CD8-positive, alpha-beta memory T cell (primary cell): ENCODE results near the gene FSHR. TPM values are rescaled to one million over a fixed set of nuclear protein-coding genes. Genes with fewer than 3 reads are reported as not detected.

ENCODE experiments used
- CTCF ChIA-PET: fragments of 350-600 bp; sonication (Branson Sonifier 250); formaldehyde crosslinking; loops from one replicate; lab custom pipeline; 2021; ENCODE audit warnings: antibody characterized with exemption; lab: Charles Lee
- POLR2A ChIA-PET: fragments of 350-600 bp; sonication (Branson Sonifier 250); formaldehyde crosslinking; loops from one replicate; lab custom pipeline; 2021; ENCODE audit warnings: antibody characterized with exemption; lab: Charles Lee
- DNase-seq, 5 donors: peaks; one replicate each; pipeline versions ENCODE4 v3.0.0 to v3.0.0-alpha.2; 2020 to 2022; ENCODE audit warnings: mixed read lengths in 1 of 5
- H3K27ac ChIP-seq: one replicate; pipeline ENCODE4 v1.7.0; 2013; ENCODE audit warnings: low read depth, mild to moderate bottlenecking, low read length, moderate library complexity
- H3K27me3 ChIP-seq: 2 replicates; pipeline ENCODE4 v1.7.0; 2013; ENCODE audit warnings: low read length, mild to moderate bottlenecking; ENCODE audit not compliant: insufficient read depth, poor library complexity, severe bottlenecking
- H3K36me3 ChIP-seq: 2 replicates; pipeline ENCODE4 v1.7.0; 2013; ENCODE audit warnings: mild to moderate bottlenecking, low read length, moderate library complexity; ENCODE audit not compliant: insufficient read depth
- H3K4me1 ChIP-seq: 2 replicates; pipeline ENCODE4 v1.7.0; 2013; ENCODE audit warnings: mild to moderate bottlenecking, low read length, moderate library complexity; ENCODE audit not compliant: insufficient read depth
- H3K4me3 ChIP-seq: 2 replicates; pipeline ENCODE4 v1.7.0; 2013; ENCODE audit warnings: mild to moderate bottlenecking, low read length
- H3K9me3 ChIP-seq: 2 replicates; pipeline ENCODE4 v1.7.0; 2013; ENCODE audit warnings: mild to moderate bottlenecking, low read length
- H3K27ac Mint-ChIP-seq, 8 donors: one replicate each; pipeline ENCODE4 v1.8.0; 2020 to 2021; ENCODE audit warnings: mixed read lengths in 8 of 8, mild to moderate bottlenecking in 6 of 8, inconsistent platforms in 3 of 8, moderate library complexity in 3 of 8
- H3K27me3 Mint-ChIP-seq, 2 donors: one replicate each; pipeline ENCODE4 v1.8.0; 2020 to 2021; ENCODE audit warnings: mixed read lengths in 2 of 2, mild to moderate bottlenecking in 1 of 2, moderate library complexity in 1 of 2
- H3K36me3 Mint-ChIP-seq, 3 donors: one replicate each; pipeline ENCODE4 v1.8.0; 2020 to 2021; ENCODE audit warnings: mixed read lengths in 3 of 3, inconsistent platforms in 1 of 3, mild to moderate bottlenecking in 1 of 3
- H3K4me1 Mint-ChIP-seq, 3 donors: one replicate each; pipeline ENCODE4 v1.8.0; 2020 to 2021; ENCODE audit warnings: mixed read lengths in 3 of 3, inconsistent platforms in 1 of 3, mild to moderate bottlenecking in 1 of 3
- H3K4me3 Mint-ChIP-seq, 7 donors: one replicate each; pipeline ENCODE4 v1.8.0; 2020 to 2021; ENCODE audit warnings: mixed read lengths in 7 of 7, mild to moderate bottlenecking in 6 of 7, moderate library complexity in 4 of 7, inconsistent platforms in 2 of 7
- H3K9me3 Mint-ChIP-seq, 5 donors: one replicate each; pipeline ENCODE4 v1.8.0; 2020 to 2022; ENCODE audit warnings: mixed read lengths in 5 of 5, mild to moderate bottlenecking in 3 of 5, moderate library complexity in 2 of 5, inconsistent platforms in 1 of 5
- polyA plus RNA-seq: library from polyadenylated mRNA; unstranded; fragments of 300-500 nt; fragmentation: Illumina TruSeq; gene quantifications from one replicate; pipeline ENCODE4 v1.2.3, GENCODE V29; 2021
- total RNA-seq, 2 experiments: library from RNA; stranded (reverse); gene quantifications; one replicate each; pipeline ENCODE4 v1.2.3, GENCODE V29; 2021

Gene FSHR
- total and polyA plus RNA-seq, 3 experiments from 2014 or later, result not detected

DNA sequence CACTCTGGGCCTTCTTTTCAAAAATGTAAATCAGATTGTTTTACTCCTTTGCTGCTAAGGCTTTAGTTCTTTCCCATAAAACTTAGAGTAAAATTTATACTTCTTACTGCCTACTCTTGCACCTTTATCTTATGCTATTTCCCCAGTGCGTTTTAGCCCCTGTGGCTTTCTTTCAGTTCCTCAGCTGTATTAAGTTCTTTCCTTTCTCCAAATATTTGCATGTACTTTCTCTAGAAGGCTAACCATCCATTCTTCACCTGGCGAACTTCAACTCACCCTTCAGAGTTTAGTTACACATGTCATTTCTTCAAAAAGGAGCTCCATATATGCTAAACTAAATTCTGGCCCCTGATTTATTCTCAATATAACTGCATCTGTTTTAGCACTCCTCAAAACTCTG is 160.7 kb downstream of the FSHR start:
- Histone ChIP-seq H3K36me3 (no peaks in the 10 kb centered on the region), H3K27ac (no peak overlapping the region), H3K27me3 (no peaks in the 10 kb centered on the region), H3K4me1 (no peaks in the 10 kb centered on the region), H3K9me3 (no peaks in the 10 kb centered on the region), H3K4me3 (no peak overlapping the region)
- ChIA-PET POLR2A (no interaction called here), CTCF (no interaction called here)
- Mint-ChIP-seq H3K9me3 (peaks cover 0 to 12% (median under 1%) of the 10 kb centered on the region in 5 donors), H3K4me1 (no peaks in the 10 kb centered on the region), H3K27me3 (peaks cover 0 to 2% of the 10 kb centered on the region in 2 donors), H3K4me3 (no peak overlapping the region), H3K36me3 (no peaks in the 10 kb centered on the region), H3K27ac (no peak overlapping the region)
- DNase-seq, result no peak

GRCh38 chr2:48991415-48992131 is 162.7 kb downstream of the FSHR start:
- H3K36me3 Mint-ChIP-seq, result no peaks in the 10 kb centered on the region
- Histone ChIP-seq H3K27ac (no peak overlapping the region), H3K9me3 (no peaks in the 10 kb centered on the region), H3K4me3 (no peak overlapping the region), H3K4me1 (no peaks in the 10 kb centered on the region), H3K27me3 (no peaks in the 10 kb centered on the region), H3K36me3 (no peaks in the 10 kb centered on the region)
- H3K9me3 Mint-ChIP-seq, result peaks cover 0 to 15% (median 2%) of the 10 kb centered on the region in 5 donors
- CTCF ChIA-PET, result no interaction called here
- H3K27me3 Mint-ChIP-seq, result peaks cover 0 to 2% of the 10 kb centered on the region in 2 donors
- DNase-seq, result no peak
- H3K4me1 Mint-ChIP-seq, result no peaks in the 10 kb centered on the region
- H3K4me3 Mint-ChIP-seq, result no peak overlapping the region
- no peak overlapping the region for H3K27ac Mint-ChIP-seq
- POLR2A ChIA-PET, result no interaction called here

DNA sequence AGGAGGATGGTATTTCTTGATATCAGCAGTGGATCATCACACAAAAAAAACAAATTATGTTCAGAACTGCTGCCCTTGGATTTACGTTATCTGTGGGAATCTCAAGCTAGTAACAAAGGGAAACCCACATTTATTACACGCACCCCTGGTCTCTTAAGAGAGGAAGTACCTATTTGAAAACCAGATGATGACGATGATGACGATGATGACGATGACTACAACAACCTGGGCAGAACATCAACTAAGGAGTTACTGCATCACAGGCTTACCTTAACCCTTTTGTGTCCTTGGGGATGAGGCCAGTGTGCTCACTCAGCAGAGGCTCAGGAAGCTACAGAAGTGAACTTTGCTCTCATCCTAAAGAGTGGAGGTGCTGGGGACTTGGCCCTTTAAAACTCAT is 169.4 kb downstream of the FSHR start:
- Mint-ChIP-seq H3K9me3 (peaks cover 0 to 9% (median 5%) of the 10 kb centered on the region in 5 donors), H3K4me1 (no peaks in the 10 kb centered on the region), H3K27me3 (no peaks in the 10 kb centered on the region), H3K27ac (no peak overlapping the region), H3K4me3 (no peak overlapping the region), H3K36me3 (no peaks in the 10 kb centered on the region)
- no peaks in the 10 kb centered on the region for H3K9me3 ChIP-seq
- no peak for DNase-seq
- H3K27me3 ChIP-seq, result no peaks in the 10 kb centered on the region
- CTCF ChIA-PET, result no interaction called here
- H3K4me1 ChIP-seq, result no peaks in the 10 kb centered on the region
- POLR2A ChIA-PET, result no interaction called here
- H3K4me3 ChIP-seq, result no peak overlapping the region
- no peaks in the 10 kb centered on the region for H3K36me3 ChIP-seq
- no peak overlapping the region for H3K27ac ChIP-seq

- no peaks in the 10 kb centered on the region for H3K4me1 ChIP-seq
- H3K36me3 ChIP-seq, result no peaks in the 10 kb centered on the region
- ChIA-PET CTCF (no interaction called here), POLR2A (no interaction called here)
- no peak overlapping the region for H3K4me3 Mint-ChIP-seq
- H3K36me3 Mint-ChIP-seq, result no peaks in the 10 kb centered on the region
- no peak overlapping the region for H3K27ac Mint-ChIP-seq
- DNase-seq, result no peak
- no peaks in the 10 kb centered on the region for H3K9me3 ChIP-seq
- no peaks in the 10 kb centered on the region for H3K4me1 Mint-ChIP-seq
- H3K27me3 ChIP-seq, result no peaks in the 10 kb centered on the region
- no peak overlapping the region for H3K4me3 ChIP-seq
- no peak overlapping the region for H3K27ac ChIP-seq
- H3K27me3 Mint-ChIP-seq, result no peaks in the 10 kb centered on the region
- peaks cover 0 to 7% (median 4%) of the 10 kb centered on the region in 5 donors for H3K9me3 Mint-ChIP-seq
Observed at GRCh38 chr2:48983551-48983950, 170.8 kb downstream of the FSHR start.

- no peaks in the 10 kb centered on the region for H3K27me3 Mint-ChIP-seq
- Histone ChIP-seq H3K9me3 (no peaks in the 10 kb centered on the region), H3K27me3 (no peaks in the 10 kb centered on the region), H3K4me1 (no peaks in the 10 kb centered on the region), H3K27ac (no peak overlapping the region), H3K36me3 (no peaks in the 10 kb centered on the region), H3K4me3 (no peak overlapping the region)
- ChIA-PET POLR2A (no interaction called here), CTCF (no interaction called here)
- H3K4me1 Mint-ChIP-seq, result no peaks in the 10 kb centered on the region
- no peak for DNase-seq
- no peaks in the 10 kb centered on the region for H3K36me3 Mint-ChIP-seq
- no peak overlapping the region for H3K4me3 Mint-ChIP-seq
- peaks cover 0 to 7% (median 3%) of the 10 kb centered on the region in 5 donors for H3K9me3 Mint-ChIP-seq
- H3K27ac Mint-ChIP-seq, result no peak overlapping the region
Observed at GRCh38 chr2:48982887-48983435, 171.4 kb downstream of the FSHR start.

GRCh38 chr2:48980846-48981245 is 173.5 kb downstream of the FSHR start:
- H3K36me3 Mint-ChIP-seq, result no peaks in the 10 kb centered on the region
- CTCF ChIA-PET, result no interaction called here
- Histone ChIP-seq H3K27ac (no peak overlapping the region), H3K36me3 (no peaks in the 10 kb centered on the region), H3K27me3 (no peaks in the 10 kb centered on the region), H3K4me3 (no peak overlapping the region), H3K4me1 (no peaks in the 10 kb centered on the region), H3K9me3 (no peaks in the 10 kb centered on the region)
- DNase-seq, result no peak
- H3K27ac Mint-ChIP-seq, result no peak overlapping the region
- H3K27me3 Mint-ChIP-seq, result no peaks in the 10 kb centered on the region
- H3K4me1 Mint-ChIP-seq, result no peaks in the 10 kb centered on the region
- H3K9me3 Mint-ChIP-seq, result peaks cover 0 to 10% (median 1%) of the 10 kb centered on the region in 5 donors
- POLR2A ChIA-PET, result no interaction called here
- H3K4me3 Mint-ChIP-seq, result no peak overlapping the region

DNA sequence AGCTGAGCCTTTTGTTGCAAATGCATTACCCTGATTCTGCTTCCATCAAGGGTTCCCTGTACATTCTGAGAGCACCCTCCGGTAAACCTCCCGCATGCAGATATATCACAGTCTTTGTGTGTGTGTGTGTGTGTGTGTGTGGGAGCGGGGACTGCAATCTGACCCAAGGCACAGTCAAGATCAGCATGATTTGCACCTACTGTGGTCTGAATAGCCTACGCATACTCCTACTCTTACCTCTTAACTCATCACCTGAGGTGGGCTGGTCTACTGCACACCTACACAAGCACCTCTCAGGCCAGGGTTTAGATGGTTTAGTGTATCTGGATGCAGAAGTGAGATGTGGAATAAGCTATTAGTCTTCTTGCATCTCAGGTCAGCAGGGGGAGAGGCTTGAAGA is 174.6 kb downstream of the FSHR start:
- H3K27me3 ChIP-seq, result no peaks in the 10 kb centered on the region
- POLR2A ChIA-PET, result no interaction called here
- Mint-ChIP-seq H3K27ac (no peak overlapping the region), H3K36me3 (no peaks in the 10 kb centered on the region), H3K9me3 (peaks cover 0 to 8% (median 1%) of the 10 kb centered on the region in 5 donors), H3K4me1 (no peaks in the 10 kb centered on the region), H3K4me3 (no peak overlapping the region), H3K27me3 (no peaks in the 10 kb centered on the region)
- no peak overlapping the region for H3K27ac ChIP-seq
- H3K4me1 ChIP-seq, result no peaks in the 10 kb centered on the region
- no peaks in the 10 kb centered on the region for H3K9me3 ChIP-seq
- no peak overlapping the region for H3K4me3 ChIP-seq
- no peak for DNase-seq
- CTCF ChIA-PET, result no interaction called here
- H3K36me3 ChIP-seq, result no peaks in the 10 kb centered on the region

GRCh38 chr2:48978131-48978530 is 176.2 kb downstream of the FSHR start:
- Mint-ChIP-seq H3K4me1 (no peaks in the 10 kb centered on the region), H3K27me3 (no peaks in the 10 kb centered on the region), H3K9me3 (peaks cover 0 to 8% (median 1%) of the 10 kb centered on the region in 5 donors), H3K36me3 (no peaks in the 10 kb centered on the region), H3K4me3 (no peak overlapping the region), H3K27ac (no peak overlapping the region)
- no peaks in the 10 kb centered on the region for H3K36me3 ChIP-seq
- no peak overlapping the region for H3K4me3 ChIP-seq
- no peak for DNase-seq
- ChIA-PET CTCF (no interaction called here), POLR2A (no interaction called here)
- no peaks in the 10 kb centered on the region for H3K4me1 ChIP-seq
- H3K27ac ChIP-seq, result no peak overlapping the region
- H3K27me3 ChIP-seq, result no peaks in the 10 kb centered on the region
- H3K9me3 ChIP-seq, result no peaks in the 10 kb centered on the region
